ENCODE data around the gene PPIL6.

PPIL6 gene

GRCh38 chr6:109449064-109449794, 8.8 kb upstream of the PPIL6 start:
- no peak for TF ChIP-seq CTCF (IDR thresholded peaks at IDR 0.05)
- no peak for DNase-seq (ENCODE audit: low spot score)
- no peak overlapping the region for H3K4me3 ChIP-seq
- H3K27ac ChIP-seq, result no peak overlapping the region

GRCh38 chr6:109448615-109449014, 8.2 kb upstream of the PPIL6 start:
- Histone ChIP-seq H3K27ac (no peak overlapping the region), H3K4me3 (no peak overlapping the region)
- no peak for DNase-seq (ENCODE audit: low spot score)
- no peak for TF ChIP-seq CTCF (IDR thresholded peaks at IDR 0.05)

- Histone ChIP-seq H3K4me3 (no peak overlapping the region), H3K27ac (no peak overlapping the region)
- DNase-seq (ENCODE audit: low spot score), result no peak
- TF ChIP-seq CTCF (IDR thresholded peaks at IDR 0.05), result no peak
Observed at GRCh38 chr6:109447878-109448555, 7.6 kb upstream of the PPIL6 start.

- H3K4me3 ChIP-seq, result no peak overlapping the region
- no peak for DNase-seq (ENCODE audit: low spot score)
- no peak for TF ChIP-seq CTCF (IDR thresholded peaks at IDR 0.05)
- H3K27ac ChIP-seq, result no peak overlapping the region
Observed at GRCh38 chr6:109447087-109447486, 6.7 kb upstream of the PPIL6 start.

- TF ChIP-seq CTCF (IDR thresholded peaks at IDR 0.05), result no peak
- DNase-seq (ENCODE audit: low spot score), result no peak
- no peak overlapping the region for H3K4me3 ChIP-seq
- H3K27ac ChIP-seq, result no peak overlapping the region
Observed at GRCh38 chr6:109446541-109446940, 6.1 kb upstream of the PPIL6 start.

GRCh38 chr6:109446072-109446471, 5.6 kb upstream of the PPIL6 start:
- Histone ChIP-seq H3K4me3 (no peak overlapping the region), H3K27ac (no peak overlapping the region)
- DNase-seq (ENCODE audit: low spot score), result no peak
- TF ChIP-seq CTCF (IDR thresholded peaks at IDR 0.05), result no peak

GRCh38 chr6:109445382-109445781, 5.0 kb upstream of the PPIL6 start:
- no peak for TF ChIP-seq CTCF (IDR thresholded peaks at IDR 0.05)
- H3K4me3 ChIP-seq, result no peak overlapping the region
- no peak overlapping the region for H3K27ac ChIP-seq
- no peak for DNase-seq (ENCODE audit: low spot score)
